HG03460 (cell line): ENCODE results near the gene SCYL3.
"Not testable (repeated sequence)": the region's sequence is repeated elsewhere in the genome, so short reads cannot be mapped to it uniquely, and the experiment has no call there.

Experiments
- ATAC-seq: cut with Tn5 transposase; IDR thresholded peaks from one replicate; pipeline ENCODE4 v1.9.1; 2021; ENCODE audit not compliant: unreplicated experiment

The SCYL3 gene

GRCh38 chr1:169873582-169874199 is 20.0 kb downstream of the SCYL3 start:
- ATAC-seq, result no peak

DNA sequence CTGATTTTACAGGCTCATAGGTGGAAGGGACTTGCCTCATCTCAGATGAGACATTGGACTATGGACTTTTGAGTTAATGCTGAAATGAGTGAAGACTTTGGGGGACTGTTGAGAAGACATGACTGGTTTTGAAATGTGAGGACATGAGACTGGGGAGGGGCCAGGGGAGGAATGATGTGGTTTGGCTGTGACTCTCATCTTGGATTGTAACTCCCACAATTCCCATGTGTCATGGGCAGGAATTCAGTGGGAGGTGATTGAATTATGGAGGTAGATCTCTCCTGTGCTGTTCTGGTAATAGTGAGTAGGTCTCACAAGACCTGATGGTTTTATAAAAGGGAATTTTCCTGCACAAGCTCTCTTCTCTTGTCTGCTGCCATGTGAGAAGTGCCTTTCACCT is 20.8 kb downstream of the SCYL3 start:
- ATAC-seq, result no peak

DNA sequence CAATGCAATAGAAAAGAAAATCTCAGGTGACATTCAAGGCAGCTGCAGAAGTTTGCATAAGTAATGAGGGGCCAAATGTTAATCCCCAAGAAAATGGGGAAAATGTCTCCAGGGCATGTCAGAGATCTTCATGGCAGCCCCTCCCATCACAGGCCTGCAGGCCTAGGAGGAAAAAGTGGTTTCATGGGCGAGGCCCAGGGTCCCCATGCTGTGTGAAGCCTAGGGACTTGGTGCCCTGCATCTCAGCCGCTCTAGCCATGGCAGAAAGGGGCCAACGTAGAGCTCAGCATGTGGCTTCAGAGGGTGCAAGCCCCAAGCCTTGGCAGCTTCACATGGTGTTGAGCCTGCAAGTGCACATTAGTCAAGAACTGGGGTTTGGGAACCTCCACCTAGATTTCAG is 21.7 kb downstream of the SCYL3 start:
- ATAC-seq, result not testable (repeated sequence)

GRCh38 chr1:169869426-169869825 is 24.3 kb downstream of the SCYL3 start:
- ATAC-seq, result no peak

DNA sequence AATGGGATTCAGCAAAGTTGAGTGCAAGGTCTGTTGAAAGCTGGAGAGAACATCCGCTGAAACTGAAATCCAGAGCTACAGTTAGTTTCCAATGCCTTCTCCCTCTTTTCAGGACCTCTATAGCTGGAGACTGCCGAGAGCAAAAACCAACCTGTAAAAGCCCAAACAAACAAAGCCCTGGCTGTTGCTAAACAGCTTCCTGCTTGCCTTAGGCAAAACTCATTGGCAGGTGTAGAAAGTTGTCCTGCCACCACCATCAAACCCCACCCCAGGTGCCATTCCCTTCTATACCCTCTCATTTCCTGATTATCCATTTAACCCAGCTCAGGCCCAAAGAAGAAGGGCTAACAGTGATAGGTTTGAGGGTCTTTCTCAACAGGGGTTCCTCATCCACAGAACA is 24.7 kb downstream of the SCYL3 start:
- no peak for ATAC-seq

GRCh38 chr1:169867012-169867675 is 26.6 kb downstream of the SCYL3 start:
- ATAC-seq, result no peak

- no peak for ATAC-seq
Measured at GRCh38 chr1:169866577-169866976, 27.1 kb downstream of the SCYL3 start.

DNA sequence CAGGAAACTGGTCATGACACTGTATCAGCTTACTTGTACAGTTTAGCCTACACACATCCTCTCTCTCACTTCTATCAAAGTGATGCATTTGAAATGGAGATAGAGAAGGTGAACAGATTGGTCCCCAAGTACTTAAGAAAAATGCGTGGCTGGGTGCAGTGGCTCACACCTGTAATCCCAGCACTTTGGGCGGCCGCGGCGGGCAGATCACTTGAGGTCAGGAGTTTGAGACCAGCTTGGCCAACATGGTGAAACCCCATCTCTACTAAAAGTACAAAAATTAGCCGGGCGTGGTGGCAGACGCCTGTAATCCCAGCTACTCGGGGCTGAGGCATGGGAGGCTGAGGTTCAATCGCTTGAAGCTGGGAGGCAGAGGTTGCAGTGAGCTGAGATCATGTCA is 29.2 kb downstream of the SCYL3 start:
- not testable (repeated sequence) for ATAC-seq

GRCh38 chr1:169860750-169861149 is 32.9 kb downstream of the SCYL3 start:
- no peak for ATAC-seq

- peak; percentile 71 for ATAC-seq
Measured at GRCh38 chr1:169860187-169860586, 33.5 kb downstream of the SCYL3 start.

GRCh38 chr1:169859001-169859400 is 34.7 kb downstream of the SCYL3 start:
- no peak for ATAC-seq

GRCh38 chr1:169858467-169858866 is 35.2 kb downstream of the SCYL3 start:
- no peak for ATAC-seq

GRCh38 chr1:169853341-169853740 is 40.4 kb downstream of the SCYL3 start:
- no peak for ATAC-seq

- ATAC-seq, result no peak
Measured at GRCh38 chr1:169849346-169850022, 44.2 kb downstream of the SCYL3 start.

GRCh38 chr1:169848456-169848855 is 45.2 kb downstream of the SCYL3 start:
- ATAC-seq, result no peak

DNA sequence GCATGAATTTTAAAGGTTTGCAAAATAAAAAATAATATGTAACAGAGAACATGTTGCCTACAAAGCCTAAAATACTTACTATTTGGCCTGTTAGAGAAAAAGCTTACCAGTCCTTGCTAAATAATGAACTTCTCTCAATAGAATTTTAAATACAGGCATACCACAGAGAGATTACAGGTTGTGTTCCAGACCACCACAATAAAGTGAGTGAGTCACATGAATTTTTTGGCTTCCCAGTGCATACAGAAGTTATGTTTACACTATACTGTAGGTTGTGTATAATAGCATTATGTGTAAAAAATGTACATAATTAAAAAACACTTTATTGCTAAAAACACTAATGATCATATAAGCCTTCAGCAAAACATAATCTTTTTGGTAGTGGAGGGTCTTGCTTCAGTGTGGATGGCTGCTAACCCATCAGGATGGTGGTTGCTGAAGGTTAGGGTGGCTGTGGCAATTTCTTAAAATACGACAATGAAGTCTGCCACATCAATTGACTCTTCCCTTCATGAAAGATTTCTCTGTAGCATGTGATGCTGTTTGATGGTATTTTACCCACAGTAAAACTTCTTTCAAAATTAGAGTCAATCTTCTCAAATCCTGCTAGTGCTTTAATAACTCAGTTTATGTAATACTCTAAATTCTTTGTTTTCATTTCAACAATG is 48.6 kb downstream of the SCYL3 start:
- no peak for ATAC-seq

- ATAC-seq, result no peak
Measured at GRCh38 chr1:169838942-169839341, 54.8 kb downstream of the SCYL3 start.

DNA sequence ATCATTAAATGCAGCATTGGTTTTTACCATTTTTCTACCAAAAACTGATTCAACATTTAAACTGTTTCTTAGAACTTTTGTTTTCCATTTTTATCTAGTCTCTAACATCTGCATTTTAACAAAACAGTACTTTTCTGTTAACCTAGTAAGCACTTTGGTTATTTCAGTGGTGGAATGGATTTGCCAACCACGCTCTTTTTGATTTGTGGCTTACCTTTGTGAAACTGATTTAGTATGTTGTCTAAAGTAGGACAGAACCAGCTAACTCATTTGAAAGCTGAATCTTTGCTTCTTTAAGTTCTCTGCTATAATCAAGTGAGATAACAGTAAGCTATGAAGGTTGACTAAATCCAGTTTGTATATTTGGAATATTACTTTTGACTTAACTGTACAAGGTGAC is 57.5 kb downstream of the SCYL3 start:
- no peak for ATAC-seq

DNA sequence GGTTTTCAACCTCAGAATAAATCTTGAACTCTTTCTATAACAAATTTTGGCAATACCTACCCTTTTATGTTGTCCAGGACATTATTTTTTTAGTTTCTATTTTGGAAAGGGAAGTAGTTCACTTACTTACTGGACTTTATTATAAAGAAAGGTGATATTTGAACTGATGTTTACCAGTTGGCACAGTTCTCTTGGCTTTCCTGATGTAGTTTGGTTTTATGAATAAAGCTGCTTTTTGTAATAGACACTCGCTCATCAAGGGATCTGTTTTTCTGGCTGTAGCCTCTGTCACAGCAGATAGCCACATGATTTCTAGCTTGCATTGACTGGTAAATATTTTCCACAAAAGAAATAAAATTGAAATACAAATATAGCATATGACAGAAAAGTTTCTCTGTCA is 58.0 kb downstream of the SCYL3 start:
- ATAC-seq, result no peak

DNA sequence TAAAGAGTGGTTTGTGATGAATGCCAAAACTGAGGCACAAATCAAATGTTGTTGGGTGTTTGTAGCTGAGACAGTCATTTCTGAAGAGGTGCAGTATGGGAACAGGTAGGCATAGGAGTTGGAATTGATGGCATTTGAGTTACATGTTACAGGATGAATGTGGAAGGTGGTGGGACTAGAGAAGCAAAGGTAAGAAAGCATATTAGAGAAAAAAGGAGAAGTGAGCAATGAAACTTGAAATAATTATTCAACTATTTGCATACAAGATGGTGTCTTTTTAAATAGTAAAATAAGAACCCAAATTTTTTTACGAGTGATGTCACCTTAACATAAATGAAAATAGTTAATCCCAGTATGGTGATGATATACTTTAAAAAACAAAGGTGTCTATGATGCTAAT is 58.8 kb downstream of the SCYL3 start:
- ATAC-seq, result no peak

- no peak for ATAC-seq
Measured at GRCh38 chr1:169833179-169833901, 60.4 kb downstream of the SCYL3 start.
